ENCODE results near the gene NELL1.

DNA sequence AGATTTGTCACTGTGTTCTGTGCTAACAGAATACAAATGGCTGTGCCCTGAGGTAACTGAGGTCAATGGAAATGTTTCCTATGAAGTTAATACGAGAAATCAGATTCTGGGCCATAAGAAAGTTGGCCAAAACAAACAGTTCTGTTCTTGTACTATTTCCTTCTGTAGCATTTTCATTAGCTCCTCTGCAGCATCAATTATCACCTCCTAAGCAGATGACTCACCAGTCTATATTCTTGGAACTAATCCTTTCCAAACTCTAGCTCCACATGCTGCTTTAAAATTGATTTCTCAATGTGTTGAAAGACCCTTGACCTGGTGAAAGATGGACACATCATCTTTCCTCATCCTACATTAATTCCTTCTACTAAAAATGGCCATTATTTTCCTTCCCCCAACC is 736.0 kb downstream of the NELL1 start:
- TF ChIP-seq, protein P1, sequence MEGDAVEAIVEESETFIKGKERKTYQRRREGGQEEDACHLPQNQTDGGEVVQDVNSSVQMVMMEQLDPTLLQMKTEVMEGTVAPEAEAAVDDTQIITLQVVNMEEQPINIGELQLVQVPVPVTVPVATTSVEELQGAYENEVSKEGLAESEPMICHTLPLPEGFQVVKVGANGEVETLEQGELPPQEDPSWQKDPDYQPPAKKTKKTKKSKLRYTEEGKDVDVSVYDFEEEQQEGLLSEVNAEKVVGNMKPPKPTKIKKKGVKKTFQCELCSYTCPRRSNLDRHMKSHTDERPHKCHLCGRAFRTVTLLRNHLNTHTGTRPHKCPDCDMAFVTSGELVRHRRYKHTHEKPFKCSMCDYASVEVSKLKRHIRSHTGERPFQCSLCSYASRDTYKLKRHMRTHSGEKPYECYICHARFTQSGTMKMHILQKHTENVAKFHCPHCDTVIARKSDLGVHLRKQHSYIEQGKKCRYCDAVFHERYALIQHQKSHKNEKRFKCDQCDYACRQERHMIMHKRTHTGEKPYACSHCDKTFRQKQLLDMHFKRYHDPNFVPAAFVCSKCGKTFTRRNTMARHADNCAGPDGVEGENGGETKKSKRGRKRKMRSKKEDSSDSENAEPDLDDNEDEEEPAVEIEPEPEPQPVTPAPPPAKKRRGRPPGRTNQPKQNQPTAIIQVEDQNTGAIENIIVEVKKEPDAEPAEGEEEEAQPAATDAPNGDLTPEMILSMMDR (IDR thresholded peaks at IDR 0.05 in 8 of 11, conservative IDR thresholded peaks at IDR 0.05 in 3 of 11) = no peak
- TF ChIP-seq POLR2A (IDR thresholded peaks at IDR 0.05) (no peak), POLR2AphosphoS5 (IDR thresholded peaks at IDR 0.05) (no peak)

Measured in spleen (tissue), 7 donors.